ENCODE measurements around the gene CDK11B.

DNA sequence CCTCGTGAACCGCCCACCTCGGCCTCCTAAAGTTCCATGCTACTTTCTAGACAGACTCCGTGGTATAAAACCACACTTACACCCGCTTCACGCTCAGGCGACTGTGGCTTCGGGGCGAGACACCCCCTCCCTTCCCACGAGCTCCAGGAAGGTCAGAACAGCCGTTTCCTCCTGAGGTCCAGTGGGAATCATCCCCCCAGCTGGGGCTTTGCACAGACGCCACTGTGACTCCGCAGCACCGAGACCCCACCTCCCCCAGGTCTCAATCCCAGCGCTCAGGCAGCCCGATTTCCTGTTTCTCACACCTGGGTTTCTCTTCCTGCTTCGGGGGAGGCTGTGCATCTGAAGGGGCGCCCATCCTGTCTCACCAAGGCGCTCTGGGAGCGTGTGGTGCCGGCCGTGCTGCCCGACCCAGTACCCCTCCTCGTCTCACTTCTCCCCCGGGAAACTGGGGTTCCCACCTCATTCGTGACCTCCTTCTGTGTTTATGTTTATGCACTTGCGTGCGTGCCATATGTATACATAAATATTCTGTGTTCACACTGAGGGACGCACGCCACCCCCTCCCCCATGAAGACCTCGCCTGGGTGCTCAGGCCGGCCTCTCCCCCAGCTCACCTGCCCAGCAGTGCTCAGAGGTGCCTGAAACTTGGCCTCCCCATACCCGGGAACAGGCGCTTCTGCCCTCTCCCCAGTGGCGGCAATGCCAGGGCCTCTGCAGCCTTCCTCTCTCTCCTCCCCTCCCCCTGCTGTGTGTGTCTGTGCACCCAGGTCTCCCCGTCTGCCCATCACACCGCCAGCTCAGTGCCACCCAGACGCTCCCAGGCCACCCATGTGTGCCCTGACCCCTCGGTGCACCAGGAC is 19.1 kb upstream of the CDK11B start:
- TF ChIP-seq, protein P1, sequence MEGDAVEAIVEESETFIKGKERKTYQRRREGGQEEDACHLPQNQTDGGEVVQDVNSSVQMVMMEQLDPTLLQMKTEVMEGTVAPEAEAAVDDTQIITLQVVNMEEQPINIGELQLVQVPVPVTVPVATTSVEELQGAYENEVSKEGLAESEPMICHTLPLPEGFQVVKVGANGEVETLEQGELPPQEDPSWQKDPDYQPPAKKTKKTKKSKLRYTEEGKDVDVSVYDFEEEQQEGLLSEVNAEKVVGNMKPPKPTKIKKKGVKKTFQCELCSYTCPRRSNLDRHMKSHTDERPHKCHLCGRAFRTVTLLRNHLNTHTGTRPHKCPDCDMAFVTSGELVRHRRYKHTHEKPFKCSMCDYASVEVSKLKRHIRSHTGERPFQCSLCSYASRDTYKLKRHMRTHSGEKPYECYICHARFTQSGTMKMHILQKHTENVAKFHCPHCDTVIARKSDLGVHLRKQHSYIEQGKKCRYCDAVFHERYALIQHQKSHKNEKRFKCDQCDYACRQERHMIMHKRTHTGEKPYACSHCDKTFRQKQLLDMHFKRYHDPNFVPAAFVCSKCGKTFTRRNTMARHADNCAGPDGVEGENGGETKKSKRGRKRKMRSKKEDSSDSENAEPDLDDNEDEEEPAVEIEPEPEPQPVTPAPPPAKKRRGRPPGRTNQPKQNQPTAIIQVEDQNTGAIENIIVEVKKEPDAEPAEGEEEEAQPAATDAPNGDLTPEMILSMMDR (IDR thresholded peaks at IDR 0.05): no peak
- no peak for TF ChIP-seq POLR2AphosphoS5 (IDR thresholded peaks at IDR 0.05; ENCODE audit: insufficient read depth in 1 of 2, low read depth in 1 of 2)

Measured in vagina (tissue), 2 donors.